HG02885 (cell line): Measurements from ENCODE around the gene WDR49.
A peak's percentile ranks its signal among the peaks of the same experiment; 100 is the strongest.

Source experiments
- ATAC-seq: cut with Tn5 transposase; IDR thresholded peaks from one replicate; pipeline ENCODE4 v1.9.1; 2021; ENCODE audit warnings: mild to moderate bottlenecking; ENCODE audit not compliant: unreplicated experiment, poor library complexity

Gene WDR49

DNA sequence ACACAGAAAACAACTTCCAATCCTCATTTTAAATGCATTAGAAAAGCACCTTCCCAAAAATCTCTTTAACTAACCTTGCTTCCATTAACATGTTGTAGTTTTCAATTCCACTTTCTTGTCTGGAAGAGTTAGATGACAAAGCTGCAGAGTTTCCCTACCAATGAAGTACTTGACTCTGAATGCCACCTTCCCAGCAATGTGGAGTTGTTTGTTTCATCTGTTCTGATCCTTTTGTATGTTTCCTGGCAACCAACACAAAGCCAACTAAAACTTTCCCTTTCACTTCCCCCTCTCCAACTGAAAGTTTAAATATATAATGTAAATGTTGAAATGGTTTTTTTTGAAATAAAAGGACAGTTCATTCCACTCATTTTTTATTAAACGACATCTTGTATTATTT is at the start of gene WDR49:
Gene WDR49 (minus strand): TSS at position 183 of the 400 bp plus-strand sequence. CDS start 517 bp downstream, outside the sequence.
- peak; percentile 63 for ATAC-seq

- no peak for ATAC-seq
These were observed 47.2 kb upstream of the WDR49 start for GRCh38 chr3:167700926-167701325.

DNA sequence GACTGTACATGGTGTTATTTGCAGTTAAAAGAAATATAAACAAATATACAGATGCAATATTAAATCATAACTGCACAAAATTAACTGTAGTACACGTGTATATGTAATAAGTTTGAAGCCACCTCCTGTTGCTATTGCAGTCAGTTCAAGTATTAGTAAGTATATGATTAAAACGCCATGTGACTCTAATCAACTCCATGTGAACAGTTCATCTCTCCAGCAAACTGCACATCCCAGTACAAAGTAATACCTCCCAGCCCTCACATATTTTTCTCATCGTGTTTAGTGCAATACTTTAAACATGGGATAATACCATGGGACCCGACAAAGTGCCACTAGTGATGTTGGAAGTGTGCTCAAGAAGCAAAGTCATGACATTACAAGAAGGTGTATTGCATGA is 46.3 kb upstream of the WDR49 start:
- no peak for ATAC-seq

DNA sequence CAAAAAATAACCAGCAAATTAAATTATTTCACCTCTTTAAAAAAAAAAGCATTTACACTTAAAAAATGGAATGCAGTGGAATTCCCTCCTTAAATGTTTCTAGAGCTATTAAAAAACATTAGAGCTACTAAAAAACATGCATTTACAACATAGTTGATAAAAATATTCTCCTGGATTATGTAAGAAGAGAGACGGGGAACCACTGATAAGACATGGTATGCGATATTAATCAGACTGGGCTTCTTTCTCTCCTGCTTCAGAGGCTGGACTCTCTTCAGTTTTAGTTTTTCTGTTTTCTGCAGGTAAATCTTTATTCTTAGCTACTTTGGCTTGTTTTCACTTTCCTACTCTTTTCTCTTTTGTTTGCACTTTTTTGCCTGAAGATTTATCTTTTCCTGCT is 40.4 kb upstream of the WDR49 start:
- ATAC-seq, result no peak

- peak; percentile 100 for ATAC-seq
These were observed 37.6 kb upstream of the WDR49 start for GRCh38 chr3:167691366-167691765.

DNA sequence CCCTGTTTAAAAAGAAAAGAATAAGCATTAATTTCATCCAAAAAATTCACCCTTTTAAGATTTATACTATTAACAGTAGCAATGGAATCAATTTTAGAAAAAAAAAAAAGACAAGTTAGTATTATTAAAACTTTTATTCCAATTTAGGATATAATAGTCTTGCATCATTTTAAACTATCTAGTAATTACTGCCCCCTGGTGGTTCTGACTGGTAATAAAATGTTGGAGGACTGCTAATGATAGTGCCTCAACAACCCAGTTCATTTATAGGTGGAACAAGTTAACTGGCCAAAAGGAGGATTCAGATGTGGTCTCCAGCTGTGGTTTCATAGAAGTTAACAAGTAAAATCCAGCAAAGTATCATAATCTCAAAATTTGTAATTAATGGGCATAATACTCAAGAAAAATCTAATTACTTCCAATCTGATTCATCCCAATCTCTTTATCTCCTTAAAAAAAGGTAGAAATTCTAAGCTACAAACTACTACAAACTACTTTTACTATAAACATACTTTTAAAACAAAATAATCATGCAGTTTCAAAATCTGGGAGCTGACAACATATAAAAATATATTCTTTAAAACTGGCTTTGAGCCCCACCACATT is 30.7 kb upstream of the WDR49 start:
- ATAC-seq, result peak; percentile 89

GRCh38 chr3:167679526-167679925 is 25.8 kb upstream of the WDR49 start:
- no peak for ATAC-seq

DNA sequence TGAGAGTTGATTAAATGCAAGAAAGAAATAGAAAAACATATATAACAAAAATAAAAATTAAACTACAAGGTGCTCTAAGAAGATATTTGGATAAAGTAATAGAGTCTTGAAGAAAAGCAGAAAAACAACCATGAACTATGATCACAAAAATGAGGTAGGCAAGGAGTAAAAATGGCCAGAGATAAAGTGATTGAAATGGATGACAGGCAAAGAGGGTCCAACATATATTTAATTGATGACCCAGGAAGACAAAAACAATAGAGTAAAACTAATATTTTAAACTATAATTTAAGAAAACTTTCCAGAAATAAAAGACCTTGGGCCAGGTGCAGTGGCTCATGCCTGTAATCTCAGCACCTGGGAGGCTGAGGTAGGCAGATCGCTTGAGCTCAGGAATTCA is 22.1 kb upstream of the WDR49 start:
- ATAC-seq, result no peak

DNA sequence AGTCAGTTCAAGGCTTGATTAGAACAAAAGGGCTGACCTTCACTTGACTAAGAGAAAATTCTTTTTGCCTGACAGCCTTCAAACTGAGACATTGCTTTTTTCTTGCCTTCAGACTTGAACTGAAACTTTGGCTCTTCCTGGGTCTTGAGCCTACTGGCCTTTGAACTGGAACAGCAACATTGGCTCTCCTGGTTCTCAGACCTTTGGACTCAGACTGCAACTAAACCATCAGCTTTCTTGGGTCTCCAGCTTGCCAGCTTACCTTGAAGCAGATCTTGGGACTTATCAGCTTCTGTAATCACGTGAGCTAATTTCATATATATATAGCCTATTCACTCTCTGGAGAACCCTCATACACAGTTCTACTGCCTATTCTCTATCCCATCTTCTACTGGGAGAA is 19.5 kb upstream of the WDR49 start:
- ATAC-seq, result no peak

- no peak for ATAC-seq
These were observed 18.2 kb upstream of the WDR49 start for GRCh38 chr3:167671878-167672427.

- ATAC-seq, result no peak
These were observed 16.0 kb upstream of the WDR49 start for GRCh38 chr3:167669699-167670098.

DNA sequence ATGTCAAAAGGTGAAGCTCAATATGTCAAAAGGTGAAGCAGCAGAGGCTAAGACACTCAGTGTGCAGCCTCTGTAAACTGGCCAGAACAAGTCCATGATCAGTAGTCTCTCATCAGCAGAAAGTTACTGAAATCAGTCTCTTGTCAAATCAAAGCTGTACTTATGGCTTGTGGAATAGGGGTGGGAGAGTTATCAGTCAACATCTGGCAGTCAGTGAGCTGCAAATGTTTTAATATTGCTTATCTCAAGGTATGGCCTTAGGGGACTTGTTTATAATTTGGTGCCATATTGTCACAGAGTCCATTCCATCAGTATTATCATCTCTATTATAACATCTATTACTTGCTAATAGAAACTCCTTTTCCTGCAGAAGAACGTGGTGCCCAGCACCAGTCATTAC is 14.9 kb upstream of the WDR49 start:
- no peak for ATAC-seq

DNA sequence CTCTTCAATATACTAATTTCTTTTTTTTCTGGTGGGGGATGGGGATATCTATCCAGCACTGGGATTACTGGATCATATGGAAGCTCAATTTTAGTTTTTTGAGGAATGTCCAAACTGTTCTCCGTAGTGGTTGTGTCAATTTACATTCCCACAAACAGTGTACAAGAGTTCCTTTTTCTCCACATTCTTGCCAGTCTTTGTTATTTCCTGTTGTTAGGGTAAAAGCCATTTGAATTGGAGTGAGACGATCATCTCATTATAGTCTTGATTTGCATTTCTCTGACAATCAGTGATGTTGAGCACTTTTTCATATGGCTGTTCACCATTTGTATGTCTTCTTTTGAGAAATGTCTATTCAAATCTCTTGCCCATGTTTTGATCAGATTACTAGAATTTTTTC is 12.8 kb upstream of the WDR49 start:
- no peak for ATAC-seq

- no peak for ATAC-seq
These were observed 9.2 kb upstream of the WDR49 start for GRCh38 chr3:167662919-167663400.

GRCh38 chr3:167657684-167658225 is 4.0 kb upstream of the WDR49 start:
- no peak for ATAC-seq

DNA sequence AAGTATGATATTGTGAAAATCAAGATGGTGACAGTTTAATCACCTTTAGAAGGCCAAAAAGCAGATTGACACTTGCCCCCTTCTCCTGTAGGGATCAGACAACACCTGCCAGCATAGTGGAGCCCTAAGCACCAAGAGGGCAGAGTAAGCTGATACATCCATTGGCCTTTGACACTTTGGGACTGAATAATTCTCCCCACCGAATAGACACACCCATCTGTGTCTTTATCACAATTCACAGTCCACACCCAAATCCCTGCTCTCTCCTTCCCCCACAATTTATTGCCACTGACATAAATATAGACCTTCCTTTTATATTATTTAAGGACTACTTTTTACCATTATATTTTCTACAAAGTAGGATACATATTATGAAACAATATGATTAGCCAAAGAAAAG is 3.1 kb upstream of the WDR49 start:
- ATAC-seq, result no peak

GRCh38 chr3:167653155-167653554 is 587 bp downstream of the WDR49 start:
- ATAC-seq, result no peak

- no peak for ATAC-seq
These were observed 1.9 kb downstream of the WDR49 start for GRCh38 chr3:167651826-167652225.

GRCh38 chr3:167650459-167650858 is 3.3 kb downstream of the WDR49 start:
- no peak for ATAC-seq

- ATAC-seq, result no peak
These were observed 4.0 kb downstream of the WDR49 start for GRCh38 chr3:167649746-167650145.

DNA sequence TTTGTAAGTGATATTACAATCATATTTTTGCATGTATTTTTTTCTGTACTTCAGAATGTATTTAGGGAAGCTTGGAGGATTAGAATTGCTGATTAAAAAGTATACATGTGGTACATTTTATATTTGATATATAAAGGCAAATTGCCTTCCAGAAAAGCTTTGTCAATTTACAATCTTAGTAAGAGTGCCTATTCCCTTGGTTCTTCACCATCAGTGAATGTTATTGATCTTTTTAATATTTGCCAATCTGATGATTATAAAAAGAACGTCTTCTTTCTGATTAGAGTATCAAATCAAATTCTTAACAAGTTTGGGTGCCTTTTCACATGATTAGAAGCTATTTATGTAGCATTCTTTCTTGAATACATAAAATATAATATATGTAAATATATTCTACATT is 9.1 kb downstream of the WDR49 start:
- ATAC-seq, result no peak

- no peak for ATAC-seq
These were observed 22.3 kb downstream of the WDR49 start for GRCh38 chr3:167631471-167631870.
